K562 (cell line): ENCODE data around the gene WEE1. TPM values are rescaled to one million over a fixed set of nuclear protein-coding genes. Genes with fewer than 3 reads are reported as not detected.

ENCODE experiments used
- ARID1B ChIP-seq: fragments of 450-650 bp; IDR thresholded peaks from 2 replicates; pipeline ENCODE4 v1.6.1; 2016; ENCODE audit warnings: antibody characterized with exemption, mild to moderate bottlenecking, inconsistent platforms
- COPS2 ChIP-seq: fragments of 450-650 bp; conservative IDR thresholded peaks from 2 replicates; pipeline ENCODE4 v1.6.1; 2016; ENCODE audit warnings: mild to moderate bottlenecking, moderate library complexity
- HMBOX1 ChIP-seq: sonication (generic); IDR thresholded peaks from 2 replicates; pipeline ENCODE4 v1.6.1; 2016
- JUN ChIP-seq, 2 experiments: sonication (generic) in 1 of 2; formaldehyde crosslinking in 1 of 2; IDR thresholded peaks; 2 replicates each; pipeline versions ENCODE4 v1.6.1 to v1.8.0; 2012 to 2022; ENCODE audit warnings: borderline replicate concordance in 2 of 2, mild to moderate bottlenecking in 2 of 2, improper control_type of control experiment in 1 of 2, low read depth in 1 of 2, low read length in 1 of 2, missing genetic modification reagents in 1 of 2
- JUND ChIP-seq, 2 experiments: IDR thresholded peaks; 2 replicates in 1 of 2; 3 replicates in 1 of 2; pipeline ENCODE4 v1.6.1; 2011; ENCODE audit warnings: borderline replicate concordance in 2 of 2, low read depth in 2 of 2, low read length in 2 of 2, improper control_type of control experiment in 1 of 2, missing biosample characterization in 1 of 2, missing genetic modification characterization in 1 of 2, missing genetic modification reagents in 1 of 2
- LEF1 ChIP-seq: fragments of 450-650 bp; IDR thresholded peaks from 2 replicates; pipeline ENCODE4 v1.6.1; 2016; ENCODE audit warnings: mild to moderate bottlenecking
- MAX ChIP-seq: sonication (generic); formaldehyde crosslinking; IDR thresholded peaks from 2 replicates; pipeline ENCODE4 v1.9.0; 2022; ENCODE audit warnings: mild to moderate bottlenecking, missing genetic modification reagents
- MXD1 ChIP-seq: fragments of 250-450 bp; sonication (Bioruptor Pico); IDR thresholded peaks from 2 replicates; pipeline ENCODE4 v1.8.0; 2021; ENCODE audit warnings: borderline replicate concordance, mild to moderate bottlenecking, moderate library complexity; ENCODE audit not compliant: poor library complexity, severe bottlenecking
- PRDM10 ChIP-seq: fragments of 450-650 bp; IDR thresholded peaks from 2 replicates; pipeline ENCODE4 v1.6.1; 2018; ENCODE audit not compliant: partially characterized antibody
- SIN3A ChIP-seq, 2 experiments: fragments of 150-350 bp in 1 of 2; IDR thresholded peaks; 2 replicates each; pipeline ENCODE4 v1.6.1; 2011 to 2016; ENCODE audit warnings: borderline replicate concordance in 2 of 2, low read depth in 2 of 2, low read length in 2 of 2, mild to moderate bottlenecking in 2 of 2, moderate library complexity in 2 of 2; ENCODE audit not compliant: control insufficient read depth in 1 of 2
- SOX6 ChIP-seq: fragments of 450-650 bp; IDR thresholded peaks from 2 replicates; pipeline ENCODE4 v1.6.1; 2014; ENCODE audit warnings: mild to moderate bottlenecking
- TBL1XR1 ChIP-seq, 2 experiments: IDR thresholded peaks; 2 replicates each; pipeline ENCODE4 v1.6.1; 2012; ENCODE audit warnings: improper control_type of control experiment in 2 of 2, low read length in 2 of 2, mild to moderate bottlenecking in 1 of 2
- TBP ChIP-seq: optimal IDR thresholded peaks from 2 replicates; pipeline ENCODE3; 2011; ENCODE audit warnings: low read depth, low read length, improper control_type of control experiment
- TRIM28 ChIP-seq: fragments of 450-650 bp; IDR thresholded peaks from 2 replicates; pipeline ENCODE4 v1.6.1; 2017
- ZC3H4 ChIP-seq: sonication (generic); formaldehyde crosslinking; IDR thresholded peaks from 2 replicates; pipeline ENCODE4 v1.9.0; 2021; ENCODE audit warnings: missing genetic modification reagents, borderline replicate concordance
- ZMIZ1 ChIP-seq, 2 experiments: fragments of 150-350 bp in 1 of 2; IDR thresholded peaks; 2 replicates each; pipeline ENCODE4 v1.6.1; 2012 to 2016; ENCODE audit warnings: low read depth in 2 of 2, low read length in 2 of 2, mild to moderate bottlenecking in 1 of 2, moderate library complexity in 1 of 2
- polyA plus RNA-seq, 8 experiments: library from polyadenylated mRNA; depleted of rRNA in 4 of 8; stranded (reverse) in 5 of 8; unstranded in 3 of 8; fragments of >200 nt; fragmentation: Nextera tagmentation in 2 of 8; fragmentation: Illumina TruSeq in 1 of 8; extraction: Ambion mirVana in 2 of 8; extraction: Trizol in 1 of 8; gene quantifications; 2 replicates each; pipeline versions ENCODE4 v1.2.1 to v1.2.3, GENCODE V29; 2011 to 2014; ENCODE audit warnings: inconsistent platforms in 1 of 8, missing spikeins in 1 of 8
- total RNA-seq, 7 experiments: library from RNA; depleted of rRNA in 6 of 7; stranded (reverse); fragments of >200 nt in 6 of 7; fragmentation: Illumina TruSeq in 2 of 7; extraction: Trizol in 2 of 7; gene quantifications; 2 replicates each; pipeline versions ENCODE4 v1.2.1 to v1.2.3, GENCODE V29; 2011 to 2021; ENCODE audit warnings: low replicate concordance in 1 of 7

WEE1 gene
- total and polyA plus RNA-seq, 9 of the 15 experiments (the other 6 are each of a cell fraction or from before 2014, with no cell fraction given) = 21.9 to 99.0 (median 67.4) TPM

- TF ChIP-seq PRDM10 (peak; percentile 33), SIN3A (IDR thresholded peaks at IDR 0.05; ENCODE audit: borderline replicate concordance in 2 of 2, control insufficient read depth in 1 of 2, low read depth in 2 of 2, low read length in 2 of 2) (peak in 1 of 2 experiments; percentile 41; a peak in 1 of 4 replicates), ZC3H4 (CRISPR knock-in tag) (no peak), ZMIZ1 (IDR thresholded peaks at IDR 0.05; ENCODE audit: low read depth in 2 of 2, low read length in 2 of 2) (peak in 1 of 2 experiments; percentile 72; a peak in 2 of 4 replicates), MAX (CRISPR knock-in tag) (no peak), SOX6 (peak; percentile 55), HMBOX1 (peak; percentile 82; the same call in 1 of the 2 replicates), JUN (IDR thresholded peaks at IDR 0.05; ENCODE audit: borderline replicate concordance, low read depth, low read length) (peak; percentile 100), JUN (CRISPR knock-in tag; IDR thresholded peaks at IDR 0.05; ENCODE audit: borderline replicate concordance) (peak; percentile 99), JUND (IDR thresholded peaks at IDR 0.05; ENCODE audit: borderline replicate concordance, low read depth, low read length) (peak; percentile 100), JUND (tag; IDR thresholded peaks at IDR 0.05; ENCODE audit: borderline replicate concordance, low read depth, low read length) (peak; percentile 99), TBP (peak; percentile 69), ARID1B (peak; percentile 74), TRIM28 (no peak), COPS2 (no peak), LEF1 (peak; percentile 33; the same call in 1 of the 2 replicates), MXD1 (no peak), TBL1XR1 (IDR thresholded peaks at IDR 0.05; ENCODE audit: low read length in 2 of 2) (peak in 1 of 2 experiments; percentile 86; a peak in 2 of 4 replicates)
These were observed 39.8 kb downstream of the WEE1 start (continued) for GRCh38 chr11:9613118-9613829.
